K562 (cell line): ENCODE measurements around the gene ZNF775. TPM values are rescaled to one million over a fixed set of nuclear protein-coding genes. Genes with fewer than 3 reads are reported as not detected.

Experiments used
- ARID1B ChIP-seq: fragments of 450-650 bp; IDR thresholded peaks from 2 replicates; pipeline ENCODE4 v1.6.1; 2016; ENCODE audit warnings: antibody characterized with exemption, mild to moderate bottlenecking, inconsistent platforms
- ARNT ChIP-seq, 2 experiments: fragments of 450-650 bp; IDR thresholded peaks; 2 replicates each; pipeline ENCODE4 v1.6.1; 2016; ENCODE audit warnings: mild to moderate bottlenecking in 1 of 2
- BRCA1 ChIP-seq, 2 experiments: fragments of 450-650 bp in 1 of 2; sonication (generic) in 1 of 2; formaldehyde crosslinking in 1 of 2; IDR thresholded peaks; 2 replicates each; pipeline versions ENCODE4 v1.5.0 to v1.6.1; 2017 to 2020; ENCODE audit warnings: mild to moderate bottlenecking in 1 of 2, missing genetic modification reagents in 1 of 2
- CREM ChIP-seq: IDR thresholded peaks from 2 replicates; pipeline ENCODE4 v1.6.1; 2014; ENCODE audit warnings: antibody characterized with exemption, low read depth
- DACH1 ChIP-seq: fragments of 450-650 bp; IDR thresholded peaks from 2 replicates; pipeline ENCODE4 v1.6.1; 2018; ENCODE audit not compliant: partially characterized antibody
- ESRRA ChIP-seq: fragments of 450-650 bp; IDR thresholded peaks from 2 replicates; pipeline ENCODE4 v1.6.1; 2014; ENCODE audit warnings: low read depth, mild to moderate bottlenecking, moderate library complexity, borderline replicate concordance
- MEF2D ChIP-seq: conservative IDR thresholded peaks from 2 replicates; pipeline ENCODE4 v1.6.1; 2016; ENCODE audit warnings: low read depth, missing genetic modification characterization, missing compliant biosample characterization
- NFYB ChIP-seq: IDR thresholded peaks from 2 replicates; pipeline ENCODE4 v1.6.1; 2011; ENCODE audit warnings: mild to moderate bottlenecking, moderate library complexity; ENCODE audit not compliant: insufficient read length; ENCODE audit errors: extremely low read depth
- POLR2AphosphoS5 ChIP-seq: IDR thresholded peaks from 2 replicates; pipeline ENCODE4 v1.6.1; 2011; ENCODE audit warnings: mild to moderate bottlenecking, low read depth, low read length, moderate library complexity; ENCODE audit not compliant: control insufficient read depth, insufficient read depth
- POLR2G ChIP-seq: fragments of 200-400 bp; formaldehyde crosslinking; IDR thresholded peaks from 2 replicates; pipeline ENCODE4 v1.6.1; 2017; ENCODE audit warnings: low read depth, mild to moderate bottlenecking, antibody characterized with exemption, low read length, moderate library complexity
- SRF ChIP-seq, 2 experiments: fragments of 250-450, 450-650 bp in 1 of 2; sonication (Bioruptor Pico) in 1 of 2; sonication (generic) in 1 of 2; formaldehyde crosslinking; IDR thresholded peaks; 2 replicates each; pipeline versions ENCODE4 v1.5.0 to v1.5.1; 2020 to 2022; ENCODE audit warnings: mild to moderate bottlenecking in 1 of 2, missing genetic modification reagents in 1 of 2
- TAL1 ChIP-seq: fragments of 450-650 bp; IDR thresholded peaks from 2 replicates; pipeline ENCODE4 v1.6.1; 2016; ENCODE audit warnings: mild to moderate bottlenecking
- TOE1 ChIP-seq, 2 experiments: fragments of 450-650 bp in 1 of 2; sonication (generic) in 1 of 2; formaldehyde crosslinking in 1 of 2; IDR thresholded peaks; 2 replicates each; pipeline versions ENCODE4 v1.7.1 to v1.8.0; 2016 to 2022; ENCODE audit warnings: borderline replicate concordance in 2 of 2, mild to moderate bottlenecking in 2 of 2, antibody characterized with exemption in 1 of 2, inconsistent platforms in 1 of 2, low read depth in 1 of 2, missing genetic modification reagents in 1 of 2, moderate library complexity in 1 of 2
- ZFX ChIP-seq: sonication (generic); formaldehyde crosslinking; IDR thresholded peaks from 2 replicates; pipeline ENCODE4 v1.8.0; 2022; ENCODE audit warnings: mild to moderate bottlenecking, missing genetic modification reagents, moderate library complexity
- ZNF212 ChIP-seq: fragments of 450-650 bp; formaldehyde crosslinking; IDR thresholded peaks from 2 replicates; pipeline ENCODE4 v1.4.0; 2020; ENCODE audit warnings: mild to moderate bottlenecking
- polyA plus RNA-seq, 8 experiments: library from polyadenylated mRNA; depleted of rRNA in 4 of 8; stranded (reverse) in 5 of 8; unstranded in 3 of 8; fragments of >200 nt; fragmentation: Nextera tagmentation in 2 of 8; fragmentation: Illumina TruSeq in 1 of 8; extraction: Ambion mirVana in 2 of 8; extraction: Trizol in 1 of 8; gene quantifications; 2 replicates each; pipeline versions ENCODE4 v1.2.1 to v1.2.3, GENCODE V29; 2011 to 2014; ENCODE audit warnings: inconsistent platforms in 1 of 8, missing spikeins in 1 of 8
- total RNA-seq, 7 experiments: library from RNA; depleted of rRNA in 6 of 7; stranded (reverse); fragments of >200 nt in 6 of 7; fragmentation: Illumina TruSeq in 2 of 7; extraction: Trizol in 2 of 7; gene quantifications; 2 replicates each; pipeline versions ENCODE4 v1.2.1 to v1.2.3, GENCODE V29; 2011 to 2021; ENCODE audit warnings: low replicate concordance in 1 of 7
- TF ChIP-seq, protein P1 (sequence below): fragments of 250-450 bp; sonication (Bioruptor Pico); IDR thresholded peaks from 2 replicates; pipeline ENCODE4 v1.8.0; 2022; ENCODE audit warnings: moderate library complexity, mild to moderate bottlenecking, inconsistent platforms
- TF ChIP-seq, protein P2 (sequence below): sonication (generic); formaldehyde crosslinking; IDR thresholded peaks from 2 replicates; pipeline ENCODE4 v1.8.1; 2022; ENCODE audit warnings: missing genetic modification reagents
- TF ChIP-seq, protein P3 (sequence below): sonication (generic); formaldehyde crosslinking; IDR thresholded peaks from 2 replicates; pipeline ENCODE4 v1.8.1; 2023; ENCODE audit warnings: mild to moderate bottlenecking, missing genetic modification reagents
- TF ChIP-seq, protein P4 (sequence below): fragments of 250-450 bp; sonication (Bioruptor Pico); IDR thresholded peaks from 2 replicates; pipeline ENCODE4 v1.6.1; 2021; ENCODE audit warnings: mild to moderate bottlenecking
- TF ChIP-seq, protein P5 (sequence below): IDR thresholded peaks from 2 replicates; pipeline ENCODE4 v1.6.1; 2014; ENCODE audit warnings: antibody characterized with exemption

The ZNF775 gene
- total and polyA plus RNA-seq, 9 of the 15 experiments (the other 6 are each of a cell fraction or from before 2014, with no cell fraction given) = 0.04 to 18.7 (median 4.9) TPM

DNA sequence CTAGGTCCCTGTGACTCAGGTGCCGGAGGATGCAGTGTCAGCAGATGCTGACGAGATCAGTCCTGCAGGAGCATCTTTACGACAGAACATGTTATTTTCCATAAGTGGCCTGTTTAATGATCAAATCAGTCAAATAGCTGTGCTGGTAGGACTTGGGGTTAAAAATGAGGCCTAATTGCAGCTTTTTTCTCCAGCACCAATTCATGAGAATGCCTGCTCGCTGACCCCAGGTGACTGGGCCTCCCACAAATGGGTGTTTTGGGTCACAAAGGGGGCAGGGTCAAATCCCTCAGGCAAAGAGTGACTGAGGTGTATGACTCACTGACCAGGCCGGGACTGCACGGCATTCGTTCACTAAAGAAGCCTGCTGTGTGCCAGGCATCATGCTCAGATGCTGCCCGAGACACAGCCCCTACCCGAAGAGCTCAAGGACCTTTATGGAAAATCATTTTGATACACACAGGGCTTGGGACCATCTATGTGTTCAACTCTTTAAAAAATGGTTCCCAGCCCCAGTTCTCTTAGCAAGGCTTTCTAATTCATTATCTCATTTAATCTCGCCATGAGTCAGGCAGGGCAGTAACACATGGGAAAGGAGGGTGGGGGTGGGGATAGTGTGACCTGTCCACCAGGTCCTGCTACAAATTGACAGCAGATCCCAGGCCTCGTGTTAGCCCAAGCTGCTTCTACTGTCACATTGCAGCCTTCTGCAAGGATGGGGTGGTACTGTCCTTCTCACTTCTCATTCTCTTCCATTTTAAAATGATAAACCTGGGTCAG lies 21.1 kb downstream of the ZNF775 start (continued):
- TF ChIP-seq, protein P1, sequence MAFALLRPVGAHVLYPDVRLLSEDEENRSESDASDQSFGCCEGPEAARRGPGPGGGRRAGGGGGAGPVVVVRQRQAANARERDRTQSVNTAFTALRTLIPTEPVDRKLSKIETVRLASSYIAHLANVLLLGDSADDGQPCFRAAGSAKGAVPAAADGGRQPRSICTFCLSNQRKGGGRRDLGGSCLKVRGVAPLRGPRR (CRISPR knock-in tag) = no peak
- peak; percentile 59 for TF ChIP-seq ESRRA
- TF ChIP-seq CREM = peak; percentile 27; the same call in 1 of the 2 replicates
- peak in 1 of 2 experiments; percentile 57; a peak in 2 of 4 replicates for TF ChIP-seq ARNT (IDR thresholded peaks at IDR 0.05)
- TF ChIP-seq DACH1 = peak; percentile 26
- 0 out of 2 replicates have a peak, but pooled peaks have one; percentile 49 for TF ChIP-seq TOE1 (IDR thresholded peaks at IDR 0.05; ENCODE audit: borderline replicate concordance)
- no peak for TF ChIP-seq TOE1 (CRISPR knock-in tag; IDR thresholded peaks at IDR 0.05; ENCODE audit: borderline replicate concordance, low read depth)
- no peak; the same call in 1 of the 2 replicates for TF ChIP-seq MEF2D (tag)
- TF ChIP-seq, protein P2, sequence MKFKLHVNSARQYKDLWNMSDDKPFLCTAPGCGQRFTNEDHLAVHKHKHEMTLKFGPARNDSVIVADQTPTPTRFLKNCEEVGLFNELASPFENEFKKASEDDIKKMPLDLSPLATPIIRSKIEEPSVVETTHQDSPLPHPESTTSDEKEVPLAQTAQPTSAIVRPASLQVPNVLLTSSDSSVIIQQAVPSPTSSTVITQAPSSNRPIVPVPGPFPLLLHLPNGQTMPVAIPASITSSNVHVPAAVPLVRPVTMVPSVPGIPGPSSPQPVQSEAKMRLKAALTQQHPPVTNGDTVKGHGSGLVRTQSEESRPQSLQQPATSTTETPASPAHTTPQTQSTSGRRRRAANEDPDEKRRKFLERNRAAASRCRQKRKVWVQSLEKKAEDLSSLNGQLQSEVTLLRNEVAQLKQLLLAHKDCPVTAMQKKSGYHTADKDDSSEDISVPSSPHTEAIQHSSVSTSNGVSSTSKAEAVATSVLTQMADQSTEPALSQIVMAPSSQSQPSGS (CRISPR knock-in tag) = no peak
- TF ChIP-seq POLR2AphosphoS5 = no peak
- no peak; the same call in 1 of the 2 replicates for TF ChIP-seq TAL1
- TF ChIP-seq ZFX = peak; percentile 54
- TF ChIP-seq, protein P3, sequence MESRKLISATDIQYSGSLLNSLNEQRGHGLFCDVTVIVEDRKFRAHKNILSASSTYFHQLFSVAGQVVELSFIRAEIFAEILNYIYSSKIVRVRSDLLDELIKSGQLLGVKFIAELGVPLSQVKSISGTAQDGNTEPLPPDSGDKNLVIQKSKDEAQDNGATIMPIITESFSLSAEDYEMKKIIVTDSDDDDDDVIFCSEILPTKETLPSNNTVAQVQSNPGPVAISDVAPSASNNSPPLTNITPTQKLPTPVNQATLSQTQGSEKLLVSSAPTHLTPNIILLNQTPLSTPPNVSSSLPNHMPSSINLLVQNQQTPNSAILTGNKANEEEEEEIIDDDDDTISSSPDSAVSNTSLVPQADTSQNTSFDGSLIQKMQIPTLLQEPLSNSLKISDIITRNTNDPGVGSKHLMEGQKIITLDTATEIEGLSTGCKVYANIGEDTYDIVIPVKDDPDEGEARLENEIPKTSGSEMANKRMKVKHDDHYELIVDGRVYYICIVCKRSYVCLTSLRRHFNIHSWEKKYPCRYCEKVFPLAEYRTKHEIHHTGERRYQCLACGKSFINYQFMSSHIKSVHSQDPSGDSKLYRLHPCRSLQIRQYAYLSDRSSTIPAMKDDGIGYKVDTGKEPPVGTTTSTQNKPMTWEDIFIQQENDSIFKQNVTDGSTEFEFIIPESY (CRISPR knock-in tag) = no peak
- TF ChIP-seq, protein P4, sequence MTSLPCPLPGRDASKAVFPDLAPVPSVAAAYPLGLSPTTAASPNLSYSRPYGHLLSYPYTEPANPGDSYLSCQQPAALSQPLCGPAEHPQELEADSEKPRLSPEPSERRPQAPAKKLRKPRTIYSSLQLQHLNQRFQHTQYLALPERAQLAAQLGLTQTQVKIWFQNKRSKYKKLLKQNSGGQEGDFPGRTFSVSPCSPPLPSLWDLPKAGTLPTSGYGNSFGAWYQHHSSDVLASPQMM (CRISPR knock-in tag) = no peak
- no peak for TF ChIP-seq SRF (CRISPR knock-in tag; IDR thresholded peaks at IDR 0.05)
- no peak for TF ChIP-seq BRCA1 (IDR thresholded peaks at IDR 0.05)
- TF ChIP-seq BRCA1 (CRISPR knock-in tag; IDR thresholded peaks at IDR 0.05) = 0 out of 2 replicates have a peak, but pooled peaks have one; percentile 1
- TF ChIP-seq ARID1B = peak; percentile 83
- TF ChIP-seq NFYB = no peak
- TF ChIP-seq, protein P5, sequence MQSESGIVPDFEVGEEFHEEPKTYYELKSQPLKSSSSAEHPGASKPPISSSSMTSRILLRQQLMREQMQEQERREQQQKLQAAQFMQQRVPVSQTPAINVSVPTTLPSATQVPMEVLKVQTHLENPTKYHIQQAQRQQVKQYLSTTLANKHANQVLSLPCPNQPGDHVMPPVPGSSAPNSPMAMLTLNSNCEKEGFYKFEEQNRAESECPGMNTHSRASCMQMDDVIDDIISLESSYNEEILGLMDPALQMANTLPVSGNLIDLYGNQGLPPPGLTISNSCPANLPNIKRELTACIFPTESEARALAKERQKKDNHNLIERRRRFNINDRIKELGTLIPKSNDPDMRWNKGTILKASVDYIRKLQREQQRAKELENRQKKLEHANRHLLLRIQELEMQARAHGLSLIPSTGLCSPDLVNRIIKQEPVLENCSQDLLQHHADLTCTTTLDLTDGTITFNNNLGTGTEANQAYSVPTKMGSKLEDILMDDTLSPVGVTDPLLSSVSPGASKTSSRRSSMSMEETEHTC = no peak
- TF ChIP-seq ZNF212 (CRISPR knock-in tag) = no peak
- no peak for TF ChIP-seq POLR2G
